ENCODE data around the gene ZNF346. TPM values are rescaled to one million over a fixed set of nuclear protein-coding genes. Genes with fewer than 3 reads are reported as not detected.

The ZNF346 gene
- total RNA-seq, 1 experiment from 2014 or later: 18.4 TPM

DNA sequence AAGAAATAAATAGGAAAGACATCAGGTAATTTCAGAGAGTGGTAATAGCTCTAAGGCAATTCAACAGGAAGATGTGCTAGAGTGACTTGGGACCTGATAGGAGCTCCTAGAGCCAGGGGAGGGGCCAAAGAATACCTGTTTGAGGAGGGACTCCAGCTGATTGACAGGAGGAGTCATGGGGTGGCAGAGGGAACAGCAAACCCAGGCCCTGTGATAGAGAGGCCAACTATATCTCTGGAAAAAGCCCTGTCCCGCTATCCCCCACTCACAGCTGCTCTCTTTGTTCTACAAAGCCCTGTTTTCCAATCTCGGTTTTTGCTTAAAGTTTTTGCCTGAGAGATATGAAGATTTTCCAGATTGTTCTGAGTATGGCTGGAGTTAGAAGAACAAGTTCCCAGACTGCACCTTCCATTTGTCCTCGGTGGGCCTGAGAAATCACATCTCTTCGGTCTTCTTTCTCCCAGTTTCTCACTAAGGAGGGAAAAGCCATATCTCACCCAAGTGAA is 102.0 kb downstream of the ZNF346 start:
- H3K4me3 Mint-ChIP-seq: no peak overlapping the region

More for the DNA sequence above, 102.0 kb downstream of the ZNF346 start:
- ChIA-PET POLR2A (interaction anchor here (0.5 to 1.0 kb wide), 4 partner anchors 9 to 44 kb away, joined by 3 to 4 read pairs (median 3); partner anchors contain the start of gene NSD1), CTCF (interaction anchor here (0.9 to 2.8 kb wide), 5 partner anchors 11 to 185 kb away, joined by 3 to 25 read pairs (median 11); partner anchors contain the start of gene FGFR4)
- peak; percentile 99 for ATAC-seq
- TF ChIP-seq GRHL2 (CRISPR knock-in tag; IDR thresholded peaks at IDR 0.05; ENCODE audit: insufficient replicate concordance, severe bottlenecking): no peak
- TF ChIP-seq, protein P1, sequence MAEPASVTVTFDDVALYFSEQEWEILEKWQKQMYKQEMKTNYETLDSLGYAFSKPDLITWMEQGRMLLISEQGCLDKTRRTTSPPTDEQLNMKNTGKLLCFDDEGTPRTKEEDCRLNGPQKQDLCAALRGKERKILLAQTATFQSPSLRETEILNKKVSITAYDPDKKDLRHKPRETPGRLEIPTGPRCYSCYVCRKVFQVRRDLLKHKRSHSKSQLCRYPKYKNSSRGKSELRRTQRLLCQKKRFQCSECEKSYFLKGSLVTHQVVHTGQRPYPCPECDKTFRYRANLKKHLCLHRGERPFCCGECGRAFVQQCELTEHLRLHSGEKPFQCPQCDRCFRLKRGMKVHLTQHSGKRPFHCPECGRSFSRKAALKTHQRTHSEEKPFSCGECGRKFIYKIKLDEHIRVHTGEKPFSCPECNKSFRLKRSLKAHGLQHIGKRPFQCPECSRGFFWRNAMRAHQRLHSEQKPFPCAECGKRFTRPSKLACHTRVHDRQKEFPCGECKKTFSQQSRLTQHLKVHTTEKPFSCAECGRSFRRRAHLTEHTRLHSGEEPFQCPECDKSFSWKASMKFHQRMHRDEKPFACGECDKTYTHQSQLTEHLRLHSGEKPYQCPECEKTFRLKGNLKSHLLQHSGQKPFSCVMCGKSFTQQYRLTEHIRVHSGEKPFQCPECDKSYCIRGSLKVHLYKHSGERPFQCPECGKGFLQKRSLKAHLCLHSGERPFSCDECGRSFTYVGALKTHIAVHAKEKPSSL (CRISPR knock-in tag; conservative IDR thresholded peaks at IDR 0.05): no peak
- TF ChIP-seq, protein P2, sequence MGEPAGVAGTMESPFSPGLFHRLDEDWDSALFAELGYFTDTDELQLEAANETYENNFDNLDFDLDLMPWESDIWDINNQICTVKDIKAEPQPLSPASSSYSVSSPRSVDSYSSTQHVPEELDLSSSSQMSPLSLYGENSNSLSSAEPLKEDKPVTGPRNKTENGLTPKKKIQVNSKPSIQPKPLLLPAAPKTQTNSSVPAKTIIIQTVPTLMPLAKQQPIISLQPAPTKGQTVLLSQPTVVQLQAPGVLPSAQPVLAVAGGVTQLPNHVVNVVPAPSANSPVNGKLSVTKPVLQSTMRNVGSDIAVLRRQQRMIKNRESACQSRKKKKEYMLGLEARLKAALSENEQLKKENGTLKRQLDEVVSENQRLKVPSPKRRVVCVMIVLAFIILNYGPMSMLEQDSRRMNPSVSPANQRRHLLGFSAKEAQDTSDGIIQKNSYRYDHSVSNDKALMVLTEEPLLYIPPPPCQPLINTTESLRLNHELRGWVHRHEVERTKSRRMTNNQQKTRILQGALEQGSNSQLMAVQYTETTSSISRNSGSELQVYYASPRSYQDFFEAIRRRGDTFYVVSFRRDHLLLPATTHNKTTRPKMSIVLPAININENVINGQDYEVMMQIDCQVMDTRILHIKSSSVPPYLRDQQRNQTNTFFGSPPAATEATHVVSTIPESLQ (CRISPR knock-in tag; IDR thresholded peaks at IDR 0.05): no peak
- no peak for TF ChIP-seq CBFB (CRISPR knock-in tag; IDR thresholded peaks at IDR 0.05; ENCODE audit: low read depth)
- no peak for TF ChIP-seq ETV6 (CRISPR knock-in tag; IDR thresholded peaks at IDR 0.05)
- TF ChIP-seq, protein P3, sequence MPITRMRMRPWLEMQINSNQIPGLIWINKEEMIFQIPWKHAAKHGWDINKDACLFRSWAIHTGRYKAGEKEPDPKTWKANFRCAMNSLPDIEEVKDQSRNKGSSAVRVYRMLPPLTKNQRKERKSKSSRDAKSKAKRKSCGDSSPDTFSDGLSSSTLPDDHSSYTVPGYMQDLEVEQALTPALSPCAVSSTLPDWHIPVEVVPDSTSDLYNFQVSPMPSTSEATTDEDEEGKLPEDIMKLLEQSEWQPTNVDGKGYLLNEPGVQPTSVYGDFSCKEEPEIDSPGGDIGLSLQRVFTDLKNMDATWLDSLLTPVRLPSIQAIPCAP (CRISPR knock-in tag; IDR thresholded peaks at IDR 0.05): no peak
- TF ChIP-seq, protein P4, sequence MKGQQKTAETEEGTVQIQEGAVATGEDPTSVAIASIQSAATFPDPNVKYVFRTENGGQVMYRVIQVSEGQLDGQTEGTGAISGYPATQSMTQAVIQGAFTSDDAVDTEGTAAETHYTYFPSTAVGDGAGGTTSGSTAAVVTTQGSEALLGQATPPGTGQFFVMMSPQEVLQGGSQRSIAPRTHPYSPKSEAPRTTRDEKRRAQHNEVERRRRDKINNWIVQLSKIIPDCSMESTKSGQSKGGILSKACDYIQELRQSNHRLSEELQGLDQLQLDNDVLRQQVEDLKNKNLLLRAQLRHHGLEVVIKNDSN (CRISPR knock-in tag; IDR thresholded peaks at IDR 0.05): no peak
- TF ChIP-seq, protein P5, sequence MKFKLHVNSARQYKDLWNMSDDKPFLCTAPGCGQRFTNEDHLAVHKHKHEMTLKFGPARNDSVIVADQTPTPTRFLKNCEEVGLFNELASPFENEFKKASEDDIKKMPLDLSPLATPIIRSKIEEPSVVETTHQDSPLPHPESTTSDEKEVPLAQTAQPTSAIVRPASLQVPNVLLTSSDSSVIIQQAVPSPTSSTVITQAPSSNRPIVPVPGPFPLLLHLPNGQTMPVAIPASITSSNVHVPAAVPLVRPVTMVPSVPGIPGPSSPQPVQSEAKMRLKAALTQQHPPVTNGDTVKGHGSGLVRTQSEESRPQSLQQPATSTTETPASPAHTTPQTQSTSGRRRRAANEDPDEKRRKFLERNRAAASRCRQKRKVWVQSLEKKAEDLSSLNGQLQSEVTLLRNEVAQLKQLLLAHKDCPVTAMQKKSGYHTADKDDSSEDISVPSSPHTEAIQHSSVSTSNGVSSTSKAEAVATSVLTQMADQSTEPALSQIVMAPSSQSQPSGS (CRISPR knock-in tag; IDR thresholded peaks at IDR 0.05; ENCODE audit: borderline replicate concordance, low read depth): no peak
- no peak for TF ChIP-seq ZNF423 (CRISPR knock-in tag; IDR thresholded peaks at IDR 0.05)
- TF ChIP-seq, protein P6, sequence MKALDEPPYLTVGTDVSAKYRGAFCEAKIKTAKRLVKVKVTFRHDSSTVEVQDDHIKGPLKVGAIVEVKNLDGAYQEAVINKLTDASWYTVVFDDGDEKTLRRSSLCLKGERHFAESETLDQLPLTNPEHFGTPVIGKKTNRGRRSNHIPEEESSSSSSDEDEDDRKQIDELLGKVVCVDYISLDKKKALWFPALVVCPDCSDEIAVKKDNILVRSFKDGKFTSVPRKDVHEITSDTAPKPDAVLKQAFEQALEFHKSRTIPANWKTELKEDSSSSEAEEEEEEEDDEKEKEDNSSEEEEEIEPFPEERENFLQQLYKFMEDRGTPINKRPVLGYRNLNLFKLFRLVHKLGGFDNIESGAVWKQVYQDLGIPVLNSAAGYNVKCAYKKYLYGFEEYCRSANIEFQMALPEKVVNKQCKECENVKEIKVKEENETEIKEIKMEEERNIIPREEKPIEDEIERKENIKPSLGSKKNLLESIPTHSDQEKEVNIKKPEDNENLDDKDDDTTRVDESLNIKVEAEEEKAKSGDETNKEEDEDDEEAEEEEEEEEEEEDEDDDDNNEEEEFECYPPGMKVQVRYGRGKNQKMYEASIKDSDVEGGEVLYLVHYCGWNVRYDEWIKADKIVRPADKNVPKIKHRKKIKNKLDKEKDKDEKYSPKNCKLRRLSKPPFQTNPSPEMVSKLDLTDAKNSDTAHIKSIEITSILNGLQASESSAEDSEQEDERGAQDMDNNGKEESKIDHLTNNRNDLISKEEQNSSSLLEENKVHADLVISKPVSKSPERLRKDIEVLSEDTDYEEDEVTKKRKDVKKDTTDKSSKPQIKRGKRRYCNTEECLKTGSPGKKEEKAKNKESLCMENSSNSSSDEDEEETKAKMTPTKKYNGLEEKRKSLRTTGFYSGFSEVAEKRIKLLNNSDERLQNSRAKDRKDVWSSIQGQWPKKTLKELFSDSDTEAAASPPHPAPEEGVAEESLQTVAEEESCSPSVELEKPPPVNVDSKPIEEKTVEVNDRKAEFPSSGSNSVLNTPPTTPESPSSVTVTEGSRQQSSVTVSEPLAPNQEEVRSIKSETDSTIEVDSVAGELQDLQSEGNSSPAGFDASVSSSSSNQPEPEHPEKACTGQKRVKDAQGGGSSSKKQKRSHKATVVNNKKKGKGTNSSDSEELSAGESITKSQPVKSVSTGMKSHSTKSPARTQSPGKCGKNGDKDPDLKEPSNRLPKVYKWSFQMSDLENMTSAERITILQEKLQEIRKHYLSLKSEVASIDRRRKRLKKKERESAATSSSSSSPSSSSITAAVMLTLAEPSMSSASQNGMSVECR (CRISPR knock-in tag; IDR thresholded peaks at IDR 0.05; ENCODE audit: borderline replicate concordance): no peak
- TF ChIP-seq ZNF232 (CRISPR knock-in tag; IDR thresholded peaks at IDR 0.05): no peak
- TF ChIP-seq, protein P7, sequence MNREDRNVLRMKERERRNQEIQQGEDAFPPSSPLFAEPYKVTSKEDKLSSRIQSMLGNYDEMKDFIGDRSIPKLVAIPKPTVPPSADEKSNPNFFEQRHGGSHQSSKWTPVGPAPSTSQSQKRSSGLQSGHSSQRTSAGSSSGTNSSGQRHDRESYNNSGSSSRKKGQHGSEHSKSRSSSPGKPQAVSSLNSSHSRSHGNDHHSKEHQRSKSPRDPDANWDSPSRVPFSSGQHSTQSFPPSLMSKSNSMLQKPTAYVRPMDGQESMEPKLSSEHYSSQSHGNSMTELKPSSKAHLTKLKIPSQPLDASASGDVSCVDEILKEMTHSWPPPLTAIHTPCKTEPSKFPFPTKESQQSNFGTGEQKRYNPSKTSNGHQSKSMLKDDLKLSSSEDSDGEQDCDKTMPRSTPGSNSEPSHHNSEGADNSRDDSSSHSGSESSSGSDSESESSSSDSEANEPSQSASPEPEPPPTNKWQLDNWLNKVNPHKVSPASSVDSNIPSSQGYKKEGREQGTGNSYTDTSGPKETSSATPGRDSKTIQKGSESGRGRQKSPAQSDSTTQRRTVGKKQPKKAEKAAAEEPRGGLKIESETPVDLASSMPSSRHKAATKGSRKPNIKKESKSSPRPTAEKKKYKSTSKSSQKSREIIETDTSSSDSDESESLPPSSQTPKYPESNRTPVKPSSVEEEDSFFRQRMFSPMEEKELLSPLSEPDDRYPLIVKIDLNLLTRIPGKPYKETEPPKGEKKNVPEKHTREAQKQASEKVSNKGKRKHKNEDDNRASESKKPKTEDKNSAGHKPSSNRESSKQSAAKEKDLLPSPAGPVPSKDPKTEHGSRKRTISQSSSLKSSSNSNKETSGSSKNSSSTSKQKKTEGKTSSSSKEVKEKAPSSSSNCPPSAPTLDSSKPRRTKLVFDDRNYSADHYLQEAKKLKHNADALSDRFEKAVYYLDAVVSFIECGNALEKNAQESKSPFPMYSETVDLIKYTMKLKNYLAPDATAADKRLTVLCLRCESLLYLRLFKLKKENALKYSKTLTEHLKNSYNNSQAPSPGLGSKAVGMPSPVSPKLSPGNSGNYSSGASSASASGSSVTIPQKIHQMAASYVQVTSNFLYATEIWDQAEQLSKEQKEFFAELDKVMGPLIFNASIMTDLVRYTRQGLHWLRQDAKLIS (CRISPR knock-in tag; IDR thresholded peaks at IDR 0.05; ENCODE audit: borderline replicate concordance): no peak
- TF ChIP-seq, protein P8, sequence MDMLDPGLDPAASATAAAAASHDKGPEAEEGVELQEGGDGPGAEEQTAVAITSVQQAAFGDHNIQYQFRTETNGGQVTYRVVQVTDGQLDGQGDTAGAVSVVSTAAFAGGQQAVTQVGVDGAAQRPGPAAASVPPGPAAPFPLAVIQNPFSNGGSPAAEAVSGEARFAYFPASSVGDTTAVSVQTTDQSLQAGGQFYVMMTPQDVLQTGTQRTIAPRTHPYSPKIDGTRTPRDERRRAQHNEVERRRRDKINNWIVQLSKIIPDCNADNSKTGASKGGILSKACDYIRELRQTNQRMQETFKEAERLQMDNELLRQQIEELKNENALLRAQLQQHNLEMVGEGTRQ (CRISPR knock-in tag; IDR thresholded peaks at IDR 0.05): no peak
- TF ChIP-seq ZNF138 (CRISPR knock-in tag; conservative IDR thresholded peaks at IDR 0.05): no peak
- H3K36me3 Mint-ChIP-seq: no peaks in the 10 kb centered on the region
- peak; percentile 55 for DNase-seq (ENCODE audit: low spot score)
- H3K27me3 Mint-ChIP-seq (ENCODE audit: low read depth): peaks cover 5% of the 10 kb centered on the region; the same call in 1 of the 2 replicates
- H3K27ac Mint-ChIP-seq: peak overlapping the region; percentile 70; the same call in 1 of the 2 replicates
- peaks cover 11% of the 10 kb centered on the region for H3K4me1 Mint-ChIP-seq
- H3K9me3 Mint-ChIP-seq: peaks cover 6% of the 10 kb centered on the region

All from WTC11 (cell line).